NT2/D1 (cell line): Measurements from ENCODE around the gene TENM4.

ENCODE experiments used
- DNase-seq: peaks from one replicate; pipeline ENCODE4 v3.0.0-alpha.2; 2011; ENCODE audit warnings: low read depth, low spot score
- H3K27me3 ChIP-seq: 2 replicates; pipeline ENCODE4 v1.6.0; 2011; ENCODE audit warnings: mild to moderate bottlenecking; ENCODE audit not compliant: insufficient read length, insufficient read depth
- H3K36me3 ChIP-seq: 2 replicates; pipeline ENCODE4 v1.6.1; 2011; ENCODE audit warnings: mild to moderate bottlenecking, low read length, mixed read lengths; ENCODE audit not compliant: insufficient read depth, insufficient read length
- H3K4me1 ChIP-seq: 2 replicates; pipeline ENCODE4 v1.5.1; 2011; ENCODE audit not compliant: insufficient read depth, insufficient read length
- H3K4me3 ChIP-seq: 2 replicates; pipeline ENCODE4 v1.5.1; 2011; ENCODE audit warnings: low read depth; ENCODE audit not compliant: insufficient read length
- H3K9ac ChIP-seq: 2 replicates; pipeline ENCODE4 v1.6.0; 2011; ENCODE audit warnings: low read depth; ENCODE audit not compliant: insufficient read length
- H3K9me3 ChIP-seq: 2 replicates; pipeline ENCODE4 v1.5.1; 2011; ENCODE audit warnings: mild to moderate bottlenecking, low read length; ENCODE audit not compliant: insufficient read depth
- SUZ12 ChIP-seq: IDR thresholded peaks from 2 replicates; pipeline ENCODE4 v1.6.1; 2011; ENCODE audit not compliant: insufficient read length, insufficient read depth; ENCODE audit errors: extremely low read depth
- YY1 ChIP-seq: IDR thresholded peaks from 2 replicates; pipeline ENCODE4 v1.6.1; 2011; ENCODE audit not compliant: insufficient read length, insufficient read depth
- ZNF274 ChIP-seq: IDR thresholded peaks from 2 replicates; pipeline ENCODE4 v1.6.1; 2011; ENCODE audit warnings: mild to moderate bottlenecking, low read depth, low read length

Gene TENM4

DNA sequence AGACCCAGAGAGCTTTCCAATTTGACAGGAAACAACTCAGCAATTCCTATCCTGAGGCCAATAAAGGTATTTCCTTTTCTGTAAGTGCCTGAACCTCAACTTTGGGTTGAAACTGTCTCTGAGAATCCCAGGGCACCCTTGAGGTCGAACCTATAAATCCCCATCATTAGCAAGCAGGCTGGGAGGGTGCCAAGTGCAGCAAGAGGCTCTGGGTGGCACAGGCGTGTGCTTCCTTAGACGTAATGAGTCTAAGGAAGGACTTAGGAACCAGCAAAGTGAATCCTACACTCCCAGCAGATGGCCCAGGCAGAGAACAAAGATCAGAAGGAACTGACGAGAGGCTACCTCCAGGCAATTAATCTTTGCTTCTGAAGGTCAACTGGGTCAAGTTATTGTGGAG, 631.9 kb downstream of the TENM4 start:
- TF ChIP-seq SUZ12 (no peak), YY1 (no peak), ZNF274 (no peak)
- Histone ChIP-seq H3K4me1 (no peaks in the 10 kb centered on the region), H3K36me3 (no peaks in the 10 kb centered on the region), H3K9me3 (no peaks in the 10 kb centered on the region), H3K9ac (no peak overlapping the region), H3K27me3 (no peaks in the 10 kb centered on the region), H3K4me3 (no peak overlapping the region)
- no peak for DNase-seq

DNA sequence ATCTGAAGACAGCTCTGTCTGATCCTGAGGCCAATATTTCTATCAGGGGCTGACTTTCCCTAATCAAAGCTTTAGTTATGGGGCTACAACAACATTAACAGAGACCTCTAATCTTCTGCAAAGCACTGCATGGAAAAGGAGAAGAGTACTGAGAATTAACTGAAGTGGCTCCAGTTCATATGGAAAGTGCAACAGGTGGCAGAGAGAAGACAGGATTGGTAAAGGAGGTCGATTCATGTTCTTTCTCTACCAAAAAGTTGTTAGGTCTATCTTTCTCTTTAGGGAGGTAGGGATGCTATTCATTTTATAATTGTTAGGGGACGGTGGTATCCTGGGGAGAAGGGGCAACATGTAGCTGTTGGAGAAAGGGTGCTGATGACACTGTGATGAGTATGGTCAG, 633.5 kb downstream of the TENM4 start:
- H3K4me1 ChIP-seq = peaks cover 3% of the 10 kb centered on the region
- TF ChIP-seq SUZ12 (no peak), YY1 (no peak), ZNF274 (no peak)
- H3K27me3 ChIP-seq = no peaks in the 10 kb centered on the region
- no peak for DNase-seq
- H3K36me3 ChIP-seq = no peaks in the 10 kb centered on the region
- no peak overlapping the region for H3K9ac ChIP-seq
- no peak overlapping the region for H3K4me3 ChIP-seq
- no peaks in the 10 kb centered on the region for H3K9me3 ChIP-seq

DNA sequence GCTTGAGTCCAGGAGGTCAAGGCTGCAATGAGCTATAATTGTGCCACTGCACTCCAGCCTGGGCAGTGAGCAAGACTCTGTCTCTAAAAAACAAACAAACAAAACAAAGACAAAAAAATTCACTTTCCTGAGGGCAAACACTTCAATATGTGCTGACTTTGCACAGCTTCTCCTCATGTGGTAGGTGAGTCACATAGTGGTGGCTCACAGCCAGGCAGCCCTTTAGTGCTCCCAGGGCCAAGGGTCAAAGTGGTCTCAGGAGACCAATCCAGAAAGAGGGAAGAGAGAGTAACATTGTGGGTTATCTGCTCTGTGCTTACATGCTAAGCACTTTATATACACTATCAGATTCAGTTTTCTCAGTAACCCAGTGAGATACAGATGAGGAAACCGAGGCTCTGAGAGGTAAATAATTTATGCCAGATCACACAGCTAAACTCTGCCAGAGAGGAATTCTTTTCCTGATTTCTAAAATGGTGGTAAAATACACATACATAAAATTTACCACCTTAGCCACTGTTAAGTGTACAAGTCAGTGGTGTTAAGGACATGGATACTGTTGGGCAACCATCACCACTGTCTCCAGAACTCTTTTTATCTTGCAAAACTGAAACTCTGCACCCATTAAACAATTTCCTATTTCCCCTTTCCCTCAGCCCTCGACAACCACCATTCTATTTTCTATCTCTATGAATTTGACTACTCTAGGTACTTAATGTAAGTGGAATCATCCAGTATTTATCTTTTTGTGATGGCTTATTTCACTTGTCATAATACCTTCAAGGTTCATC, 634.4 kb downstream of the TENM4 start:
- Histone ChIP-seq H3K4me3 (no peak overlapping the region), H3K27me3 (no peaks in the 10 kb centered on the region), H3K9ac (no peak overlapping the region), H3K4me1 (peaks cover 9% of the 10 kb centered on the region), H3K9me3 (no peaks in the 10 kb centered on the region), H3K36me3 (no peaks in the 10 kb centered on the region)
- DNase-seq = no peak
- no peak for TF ChIP-seq SUZ12
- TF ChIP-seq ZNF274 = no peak
- no peak for TF ChIP-seq YY1

DNA sequence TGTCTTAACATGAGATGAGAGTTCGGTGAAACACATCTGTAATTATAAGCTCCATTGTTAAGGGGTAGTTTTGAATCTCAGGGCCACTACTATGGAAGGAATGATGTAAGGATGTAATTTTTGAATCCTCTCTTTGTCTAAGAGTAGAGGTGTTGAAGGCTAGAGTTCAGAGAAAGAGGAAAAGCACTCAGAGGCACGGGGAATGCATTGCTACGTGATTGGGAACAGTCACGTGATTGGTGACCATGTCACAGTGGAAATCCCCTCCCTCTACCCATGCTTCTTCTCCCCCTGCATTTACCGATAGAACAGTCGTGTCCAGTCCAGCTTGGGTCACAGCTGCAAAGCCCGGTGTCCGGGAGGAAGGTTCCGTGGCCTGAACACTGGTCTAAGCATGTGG, 635.8 kb downstream of the TENM4 start:
- H3K27me3 ChIP-seq = no peaks in the 10 kb centered on the region
- TF ChIP-seq SUZ12 = no peak
- no peaks in the 10 kb centered on the region for H3K36me3 ChIP-seq
- no peak overlapping the region for H3K4me3 ChIP-seq
- H3K9ac ChIP-seq = no peak overlapping the region
- peaks cover 10% of the 10 kb centered on the region for H3K4me1 ChIP-seq
- no peaks in the 10 kb centered on the region for H3K9me3 ChIP-seq
- DNase-seq = no peak

DNA sequence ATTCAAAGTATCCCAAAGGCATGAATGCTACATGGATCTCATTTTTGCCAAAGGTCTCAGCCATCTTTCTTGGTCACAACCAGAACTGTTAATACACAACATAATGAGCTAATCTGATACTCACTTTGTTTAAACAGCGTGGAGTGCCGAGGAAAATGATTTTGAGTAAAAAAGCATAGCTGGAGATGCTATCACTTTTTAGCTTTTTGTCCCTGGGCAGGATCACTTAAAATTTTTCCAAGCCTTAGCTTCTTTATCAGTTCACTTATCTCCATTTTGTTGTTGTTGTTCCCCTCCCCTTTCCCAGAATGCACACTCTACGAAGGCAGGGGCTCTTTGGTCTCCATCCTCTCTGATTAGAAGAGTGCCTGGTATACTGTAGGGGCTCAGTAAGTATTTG, 636.8 kb downstream of the TENM4 start:
- Histone ChIP-seq H3K4me1 (peaks cover 10% of the 10 kb centered on the region), H3K9me3 (no peaks in the 10 kb centered on the region), H3K36me3 (no peaks in the 10 kb centered on the region), H3K4me3 (no peak overlapping the region), H3K27me3 (no peaks in the 10 kb centered on the region), H3K9ac (no peak overlapping the region)
- no peak for DNase-seq
- TF ChIP-seq ZNF274 (no peak), SUZ12 (no peak), YY1 (no peak)

DNA sequence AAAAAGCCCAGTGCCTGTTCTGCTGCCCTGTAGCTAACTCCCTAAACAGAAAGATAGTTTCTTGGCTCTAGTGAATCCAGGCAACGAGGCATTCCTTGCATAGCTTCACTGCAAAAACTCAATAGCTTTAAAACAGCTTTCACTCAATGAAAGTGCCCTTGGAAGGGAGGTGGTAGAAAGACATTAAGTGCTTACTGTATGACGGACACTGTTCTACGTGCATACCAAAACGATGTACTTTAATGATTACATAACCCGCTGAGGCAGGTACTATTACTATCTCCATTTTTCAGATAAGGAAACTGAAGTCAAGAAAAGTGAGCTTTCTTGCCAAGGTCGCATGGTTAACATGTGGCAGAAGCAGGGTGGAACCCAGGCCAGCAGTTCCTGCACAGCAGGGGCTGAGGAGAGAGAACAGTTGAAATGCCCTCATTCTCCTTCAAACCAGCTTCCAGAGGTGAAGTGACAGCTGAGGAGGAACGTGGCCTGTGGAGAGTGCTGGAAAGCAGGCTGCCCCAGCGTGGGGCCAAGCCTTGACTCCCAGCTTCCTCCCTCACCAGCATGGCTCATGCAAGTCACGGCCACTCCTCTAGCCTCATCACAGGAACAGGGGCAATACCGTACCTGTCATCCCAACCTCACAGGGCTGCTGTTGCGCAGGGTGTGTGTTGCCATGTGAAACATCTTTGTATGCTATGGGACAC, 638.6 kb downstream of the TENM4 start:
- no peaks in the 10 kb centered on the region for H3K36me3 ChIP-seq
- no peak for DNase-seq
- no peak for TF ChIP-seq SUZ12
- no peak for TF ChIP-seq YY1
- TF ChIP-seq ZNF274 = no peak
- peaks cover 14% of the 10 kb centered on the region for H3K4me1 ChIP-seq
- no peaks in the 10 kb centered on the region for H3K9me3 ChIP-seq
- no peak overlapping the region for H3K4me3 ChIP-seq
- no peak overlapping the region for H3K9ac ChIP-seq
- H3K27me3 ChIP-seq = no peaks in the 10 kb centered on the region

DNA sequence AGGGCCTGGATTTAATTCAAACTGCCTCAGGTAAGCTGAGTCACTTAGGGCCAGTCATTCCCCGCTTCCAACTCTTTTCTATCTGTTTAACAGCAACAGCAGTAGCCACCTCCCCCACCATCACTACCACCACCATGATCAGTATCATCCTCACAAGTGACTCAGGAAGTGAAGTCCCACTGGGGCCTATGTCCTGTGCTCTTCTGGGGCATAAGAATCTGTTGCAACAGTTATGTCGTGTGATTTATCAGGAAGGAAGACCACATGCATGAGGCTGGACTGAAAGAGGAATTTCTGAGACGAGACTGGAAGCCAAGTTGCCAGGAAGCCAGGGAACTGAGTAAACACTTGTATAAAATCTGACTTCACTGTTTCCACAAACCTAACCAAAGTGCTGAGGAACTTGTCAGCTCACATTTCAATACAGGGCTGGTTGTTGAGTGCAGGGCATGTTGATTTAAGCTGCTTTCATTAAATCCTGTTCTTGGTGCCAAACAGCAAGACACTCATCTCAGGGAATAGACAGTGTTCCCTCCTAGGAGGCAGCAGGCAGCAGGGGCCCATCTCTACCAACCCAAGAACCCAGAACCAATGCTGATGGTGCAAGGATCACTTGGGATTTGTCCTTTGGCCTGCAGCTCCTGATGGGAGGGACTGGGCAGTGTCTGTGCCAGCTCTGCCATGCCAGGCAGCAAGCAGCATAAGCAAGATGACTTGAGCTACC, 639.5 kb downstream of the TENM4 start:
- Histone ChIP-seq H3K27me3 (no peaks in the 10 kb centered on the region), H3K36me3 (no peaks in the 10 kb centered on the region), H3K4me1 (peaks cover 14% of the 10 kb centered on the region), H3K9me3 (no peaks in the 10 kb centered on the region), H3K4me3 (no peak overlapping the region), H3K9ac (no peak overlapping the region)
- no peak for DNase-seq
- no peak for TF ChIP-seq ZNF274
- TF ChIP-seq YY1 = no peak
- TF ChIP-seq SUZ12 = no peak
